C1 segment of cervical spinal cord (tissue), 14 donors: ENCODE measurements around the gene RIC8B.
"Not testable (repeated sequence)": the region's sequence is repeated elsewhere in the genome, so short reads cannot be mapped to it uniquely, and the experiment has no call there.

Source experiments
- DNase-seq, 14 donors: peaks; one replicate each; lab custom pipeline; 2025; lab: John Stamatoyannopoulos, UW

Gene RIC8B

GRCh38 chr12:106901276-106901675 is 126.8 kb downstream of the RIC8B start:
- DNase-seq: no peak

GRCh38 chr12:106902053-106902452 is 127.6 kb downstream of the RIC8B start:
- no peak for DNase-seq

DNA sequence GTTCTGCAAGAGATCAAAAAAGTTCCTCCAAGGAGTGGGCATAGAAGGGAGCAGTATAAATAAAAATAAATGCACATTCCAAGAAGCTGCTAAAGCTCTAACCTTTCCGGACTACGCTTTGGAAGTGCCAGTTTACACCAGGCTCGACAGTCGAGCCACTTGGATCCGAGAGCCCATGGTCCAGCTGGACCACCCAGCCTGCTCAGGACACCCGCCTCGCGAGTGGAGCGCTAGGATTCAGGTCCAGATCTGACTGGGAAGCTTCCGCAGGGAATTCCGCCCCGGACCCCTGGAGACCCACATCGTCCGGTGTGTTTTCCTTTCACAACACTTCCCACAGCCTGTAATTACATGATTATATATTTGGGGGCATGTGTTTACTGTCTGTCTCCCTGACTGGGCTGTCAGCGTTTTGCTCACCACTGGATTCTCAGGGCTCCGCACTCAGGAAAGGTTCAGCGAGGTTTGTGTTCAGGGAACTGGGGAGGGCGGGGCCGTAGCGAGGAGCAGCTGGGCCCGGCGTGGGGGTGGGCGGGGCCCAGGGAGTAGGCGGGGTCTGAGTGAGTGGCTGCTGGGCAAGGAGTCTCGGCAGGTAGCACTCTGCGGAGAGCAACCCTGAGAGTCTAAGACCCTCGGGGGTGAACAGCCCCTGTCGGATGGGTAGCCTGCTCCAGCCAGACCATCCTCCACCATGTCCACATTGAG is 128.9 kb downstream of the RIC8B start:
- DNase-seq: peak in 5 of 14 donors; percentile 10 to 45 (median 25)

- DNase-seq: no peak
These were observed 132.2 kb downstream of the RIC8B start for GRCh38 chr12:106906715-106907114.

DNA sequence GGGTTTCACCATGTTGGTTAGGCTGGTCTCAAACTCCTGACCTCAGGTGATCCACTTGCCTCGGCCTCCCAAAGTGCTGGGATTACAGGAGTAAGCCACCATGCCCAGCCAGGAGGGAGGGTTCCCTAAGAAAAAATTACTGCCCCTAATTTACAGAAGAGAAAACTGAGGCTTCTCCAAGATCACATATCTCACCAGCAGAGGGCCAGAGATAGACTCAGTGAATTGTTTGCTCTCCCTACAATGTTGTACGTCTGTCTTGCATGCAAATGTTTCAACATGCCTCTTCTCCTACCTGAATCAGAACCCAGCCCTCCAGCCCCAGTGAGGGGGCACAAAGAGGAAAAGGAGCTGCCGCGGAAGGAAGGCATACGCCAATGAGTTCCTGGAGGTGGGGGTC is 132.9 kb downstream of the RIC8B start:
- no peak for DNase-seq

- DNase-seq: no peak
These were observed 133.4 kb downstream of the RIC8B start for GRCh38 chr12:106907846-106908245.

DNA sequence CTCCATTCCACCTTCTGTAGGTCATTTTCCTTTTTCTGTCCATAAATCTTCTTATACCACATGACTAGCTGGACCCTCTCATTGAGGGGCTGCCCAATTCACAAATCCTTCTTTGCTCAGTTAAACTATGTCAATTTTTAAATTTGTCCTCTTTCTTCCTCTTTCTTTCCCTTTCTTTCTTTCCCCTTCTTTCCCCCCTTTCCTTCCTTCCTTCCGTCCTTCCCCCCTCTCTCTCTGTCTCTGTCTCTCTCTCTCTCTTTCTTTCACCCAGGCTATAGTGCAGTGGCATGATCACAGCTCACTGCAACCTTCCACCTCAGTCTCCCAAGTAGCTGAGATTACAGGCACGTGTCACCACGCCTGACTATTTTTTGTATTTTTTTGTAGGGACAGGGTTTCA is 134.1 kb downstream of the RIC8B start:
- DNase-seq: no peak

GRCh38 chr12:106910202-106910601 is 135.7 kb downstream of the RIC8B start:
- DNase-seq: no peak

DNA sequence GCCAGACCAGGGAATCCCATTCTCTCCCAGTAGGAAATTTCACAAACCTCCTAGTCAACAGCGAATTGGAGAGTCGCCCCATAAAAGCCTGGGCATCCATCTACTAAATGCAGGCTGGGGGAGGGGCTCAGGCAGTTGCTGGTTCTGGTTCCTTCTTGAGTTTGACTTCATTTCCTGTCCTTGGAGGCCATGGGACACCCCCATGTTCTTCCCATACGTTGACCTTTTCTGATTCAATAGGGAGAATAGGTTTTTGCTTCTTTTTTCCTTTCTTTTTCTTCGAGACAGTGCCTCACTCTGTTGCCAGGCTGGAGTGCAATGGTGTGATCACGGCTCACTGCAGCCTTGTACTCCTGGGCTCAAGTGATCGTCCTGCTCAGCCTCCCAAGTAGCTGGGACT is 137.1 kb downstream of the RIC8B start:
- no peak for DNase-seq

DNA sequence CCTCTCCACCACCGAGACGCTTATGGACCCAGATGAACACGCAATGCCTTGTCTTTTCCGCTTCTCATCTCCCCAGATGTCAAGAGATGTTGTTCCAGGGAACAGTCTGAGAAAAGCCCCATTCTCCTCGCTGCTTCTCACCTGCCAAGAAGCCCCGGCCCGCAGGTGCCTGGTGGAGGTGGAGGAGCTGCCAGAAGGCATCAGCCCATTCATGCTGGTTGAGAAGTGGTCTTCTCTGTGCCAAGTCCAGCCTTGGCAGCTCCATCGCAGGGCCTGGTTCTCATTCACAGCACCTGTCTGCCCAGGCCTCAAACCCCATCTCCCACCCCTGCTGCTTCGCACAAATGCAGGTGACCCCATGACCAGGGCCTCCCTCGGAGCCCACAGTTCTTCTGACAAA is 139.0 kb downstream of the RIC8B start:
- no peak for DNase-seq

- DNase-seq: no peak
These were observed 140.5 kb downstream of the RIC8B start for GRCh38 chr12:106914796-106915634.

DNA sequence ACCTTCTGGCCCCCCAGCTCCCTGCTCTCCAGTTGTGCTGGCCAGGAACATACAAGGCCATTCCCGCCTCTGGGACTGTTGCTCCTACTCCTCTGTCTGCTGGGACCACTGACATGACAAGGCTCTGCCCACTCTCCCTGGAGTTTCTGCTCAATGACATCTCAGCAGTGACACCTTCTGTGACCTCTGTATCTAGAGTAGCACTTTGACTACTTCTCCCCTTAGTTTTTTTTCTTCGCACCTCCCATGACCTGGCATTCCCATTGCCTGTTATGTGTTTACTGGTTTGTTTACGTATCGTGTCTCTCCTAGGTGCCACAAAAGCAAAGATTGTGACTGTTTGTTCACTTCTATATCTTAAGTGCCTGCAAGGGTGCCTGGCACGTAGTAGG is 141.1 kb downstream of the RIC8B start:
- no peak for DNase-seq

- no peak for DNase-seq
These were observed 143.0 kb downstream of the RIC8B start for GRCh38 chr12:106917503-106917902.

- DNase-seq: no peak
These were observed 144.3 kb downstream of the RIC8B start for GRCh38 chr12:106918746-106919145.

- DNase-seq: no peak
These were observed 145.5 kb downstream of the RIC8B start for GRCh38 chr12:106919910-106920544.

- not testable (repeated sequence) for DNase-seq
These were observed 147.5 kb downstream of the RIC8B start for GRCh38 chr12:106921976-106922375.

DNA sequence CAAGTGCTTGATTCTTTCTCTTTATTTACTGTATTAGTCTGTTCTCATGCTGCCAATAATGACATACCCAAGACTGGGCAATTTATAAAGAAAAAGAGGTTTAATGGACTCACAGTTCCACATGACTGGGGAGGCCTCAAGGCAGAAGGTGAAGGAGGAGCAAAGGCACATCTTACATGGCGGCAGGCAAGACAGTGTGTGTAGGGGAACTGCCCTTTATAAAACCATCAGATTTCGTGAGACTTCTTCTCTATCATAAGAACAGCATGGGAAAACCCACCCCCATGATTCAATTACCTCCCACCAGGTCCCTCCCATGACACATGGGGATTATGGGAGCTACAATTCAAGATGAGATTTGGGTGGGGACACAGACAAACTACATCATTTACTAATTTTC is 149.1 kb downstream of the RIC8B start:
- not testable (repeated sequence) for DNase-seq

DNA sequence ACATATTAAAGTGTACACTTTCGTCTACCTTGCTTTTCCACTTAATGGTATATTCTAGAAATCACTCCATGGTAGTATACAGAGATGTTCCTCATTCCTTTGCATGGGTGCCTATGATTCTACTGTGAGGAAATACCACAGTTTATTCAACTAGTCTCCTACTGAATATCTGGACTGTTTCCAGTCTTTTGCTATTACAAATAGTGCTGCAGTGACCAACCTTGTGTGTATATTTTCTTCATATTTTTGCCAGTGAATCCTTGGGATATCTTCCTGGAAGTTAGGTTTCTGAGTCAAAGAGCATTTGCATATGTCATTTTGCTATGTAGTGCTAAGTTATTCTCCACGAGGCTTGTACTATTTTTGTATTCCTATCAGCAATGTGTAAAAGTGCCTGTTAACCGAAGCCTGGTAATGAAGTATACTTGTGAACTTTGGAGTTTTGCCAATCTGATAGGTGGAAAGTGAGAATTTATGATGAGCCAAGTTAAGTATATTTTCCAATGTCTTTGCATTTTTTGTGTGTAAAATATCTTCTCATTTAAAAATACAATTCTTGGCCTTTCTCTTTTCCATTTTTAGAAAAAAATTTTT is 149.9 kb downstream of the RIC8B start:
- DNase-seq: no peak

DNA sequence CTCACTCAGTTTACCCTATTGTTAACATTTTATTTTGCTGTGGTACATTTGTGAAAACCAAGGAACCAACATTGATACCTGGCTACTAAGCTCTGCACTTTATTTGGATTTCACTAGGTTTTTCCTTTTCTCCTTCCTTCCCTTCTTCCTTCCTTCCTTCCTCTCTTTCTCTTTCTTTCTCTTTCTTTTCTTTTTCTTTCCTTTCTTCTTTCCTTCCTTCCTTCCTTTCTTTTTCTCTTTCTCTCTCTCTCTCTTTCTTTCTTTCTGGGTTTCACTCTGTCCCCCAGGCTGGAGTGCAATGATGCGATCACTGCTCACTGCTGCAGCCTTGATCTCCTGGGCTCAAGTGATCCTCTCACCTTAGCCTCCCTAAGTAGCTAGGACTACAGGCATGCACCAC is 152.2 kb downstream of the RIC8B start:
- no peak for DNase-seq

DNA sequence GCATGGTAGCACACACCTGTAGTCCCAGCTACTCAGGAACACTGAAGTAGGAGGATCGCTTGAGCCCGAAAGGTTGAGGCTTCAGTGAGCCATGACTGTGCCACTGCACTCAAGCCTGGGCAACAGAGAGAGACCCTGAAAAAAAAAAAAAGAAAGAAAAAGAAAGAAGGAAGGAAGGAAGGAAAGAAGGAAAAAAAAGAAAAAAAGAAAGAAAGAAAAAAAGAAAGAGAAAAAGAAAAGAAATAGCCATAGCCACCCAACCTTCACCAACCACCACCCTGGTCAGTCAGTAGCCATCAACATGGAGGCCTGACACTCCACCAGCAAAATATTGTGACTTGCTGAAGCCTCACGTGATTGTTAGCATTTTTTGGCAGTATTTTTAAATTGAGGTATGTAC is 159.8 kb downstream of the RIC8B start:
- no peak for DNase-seq
